PC-3 (cell line): Measurements from ENCODE around the gene TTI1. TPM values are rescaled to one million over a fixed set of nuclear protein-coding genes. Genes with fewer than 3 reads are reported as not detected.

Experiments
- ATAC-seq: fragments of 200-7000 bp; cut with Tn5 transposase; 2 replicates; pipeline ENCODE4 v1.9.1; 2020; ENCODE audit warnings: mild to moderate bottlenecking, moderate library complexity
- BruUV-seq: library from RNA; stranded (reverse); fragments of 400-500 nt; replicated peaks from 2 replicates; lab custom pipeline; 2021; lab: Mats Ljungman, UMichigan
- CTCF ChIA-PET: fragments of 300-600 bp; sonication (Branson Sonifier 250); formaldehyde crosslinking; loops from one replicate; lab custom pipeline; 2022; ENCODE audit warnings: antibody characterized with exemption; lab: Charles Lee
- POLR2A ChIA-PET: fragments of 300-600 bp; sonication (Branson Sonifier 250); formaldehyde crosslinking; loops from one replicate; lab custom pipeline; 2022; ENCODE audit warnings: antibody characterized with exemption; ENCODE audit not compliant: unreplicated experiment; lab: Charles Lee
- DNase-seq: peaks from one replicate; pipeline ENCODE4 v3.0.0-alpha.2; 2015
- H2AFZ ChIP-seq: fragments of 300-600 bp; sonication (generic); 2 replicates; pipeline ENCODE4 v1.6.0; 2016; ENCODE audit warnings: antibody characterized with exemption, low read length
- H3F3A ChIP-seq: fragments of 300-600 bp; sonication (generic); one replicate; pipeline ENCODE4 v1.6.0; 2017; ENCODE audit warnings: antibody characterized with exemption, low read length, control low read depth, mild to moderate bottlenecking; ENCODE audit not compliant: unreplicated experiment
- H3K27ac ChIP-seq: fragments of 300-600 bp; sonication (generic); 2 replicates; pipeline ENCODE4 v1.5.1; 2016; ENCODE audit warnings: mild to moderate bottlenecking, low read length
- H3K27me3 ChIP-seq: fragments of 300-600 bp; sonication (generic); 2 replicates; pipeline ENCODE4 v1.6.1; 2016; ENCODE audit warnings: low read length, mixed read lengths
- H3K36me3 ChIP-seq: fragments of 300-600 bp; sonication (generic); 2 replicates; pipeline ENCODE4 v1.6.1; 2016; ENCODE audit warnings: low read depth, mixed run types, low read length, mixed read lengths
- H3K4me1 ChIP-seq: fragments of 300-600 bp; sonication (generic); 2 replicates; pipeline ENCODE4 v1.5.1; 2016; ENCODE audit warnings: low read length; ENCODE audit not compliant: insufficient read depth
- H3K4me2 ChIP-seq: fragments of 300-600 bp; sonication (generic); 2 replicates; pipeline ENCODE4 v1.6.0; 2016; ENCODE audit warnings: low read length
- H3K4me3 ChIP-seq: fragments of 300-600 bp; sonication (generic); 2 replicates; pipeline ENCODE4 v1.5.1; 2016; ENCODE audit warnings: mild to moderate bottlenecking, low read length, mixed read lengths
- H3K79me2 ChIP-seq: fragments of 300-600 bp; sonication (generic); 2 replicates; pipeline ENCODE4 v1.6.1; 2017; ENCODE audit warnings: low read length, mixed read lengths
- H3K9ac ChIP-seq: fragments of 300-600 bp; sonication (generic); 2 replicates; pipeline ENCODE4 v1.6.0; 2016; ENCODE audit warnings: mild to moderate bottlenecking, low read length
- H3K9me2 ChIP-seq: fragments of 300-600 bp; sonication (generic); replicated peaks from 2 replicates; pipeline ENCODE4 v1.6.1; 2016; ENCODE audit warnings: mixed run types, low read length, mixed read lengths
- H3K9me3 ChIP-seq: fragments of 300-600 bp; sonication (generic); 2 replicates; pipeline ENCODE4 v1.6.1; 2016; ENCODE audit warnings: low read length, mixed read lengths
- H4K20me1 ChIP-seq: fragments of 300-600 bp; sonication (generic); 2 replicates; pipeline ENCODE4 v1.6.1; 2016; ENCODE audit warnings: low read length, mixed read lengths
- CTCF ChIP-seq: fragments of 300-600 bp; sonication (generic); conservative IDR thresholded peaks from 2 replicates; pipeline ENCODE4 v1.5.1; 2017; ENCODE audit warnings: antibody characterized with exemption, low read depth, mild to moderate bottlenecking, low read length
- EZH2 ChIP-seq: fragments of 300-600 bp; sonication (generic); IDR thresholded peaks from one replicate; pipeline ENCODE4 v1.6.1; 2017; ENCODE audit warnings: antibody characterized with exemption, mild to moderate bottlenecking, low read length; ENCODE audit not compliant: unreplicated experiment
- EZH2phosphoT487 ChIP-seq: fragments of 300-600 bp; sonication (generic); IDR thresholded peaks from 2 replicates; pipeline ENCODE4 v1.6.1; 2018; ENCODE audit warnings: mild to moderate bottlenecking, antibody characterized with exemption, low read length, borderline replicate concordance
- intact Hi-C: fragments of 100-400 bp; cut with micrococcal nuclease; formaldehyde crosslinking; loops from 2 replicates; pipeline ENCODE4 v1.9.0; 2023
- total RNA-seq: library from RNA; depleted of rRNA; stranded (reverse); fragments of >200 nt; gene quantifications from 2 replicates; pipeline ENCODE4 v1.2.3, GENCODE V29; 2014

TTI1 gene
- total RNA-seq, 1 experiment from 2014 or later: 23.2 TPM

GRCh38 chr20:37958856-37959520 is 74.3 kb downstream of the TTI1 start:
- no peak overlapping the region for H2AFZ ChIP-seq
- no peak overlapping the region for H3K9ac ChIP-seq
- H4K20me1 ChIP-seq: no peaks in the 10 kb centered on the region
- no peak overlapping the region for H3K27ac ChIP-seq
- no peaks in the 10 kb centered on the region for H3K27me3 ChIP-seq
- peaks cover 11% of the 10 kb centered on the region for H3K4me1 ChIP-seq
- ChIA-PET CTCF (no interaction called here), POLR2A (no interaction called here)
- H3K36me3 ChIP-seq: no peaks in the 10 kb centered on the region
- no TSS peak for BruUV-seq
- H3K9me3 ChIP-seq: no peaks in the 10 kb centered on the region
- H3F3A ChIP-seq: no peaks in the 10 kb centered on the region
- no peak overlapping the region for H3K4me3 ChIP-seq
- DNase-seq (no peak), ATAC-seq (no peak)
- no peak for TF ChIP-seq EZH2
- no peak for TF ChIP-seq CTCF
- H3K9me2 ChIP-seq: no peaks in the 10 kb centered on the region
- H3K4me2 ChIP-seq: no peak overlapping the region
- intact Hi-C loops: loop anchor here (5.0 kb wide), 1 partner anchor 57 kb away; the partner anchor contains the start of gene VSTM2L
- no peaks in the 10 kb centered on the region for H3K79me2 ChIP-seq

- Histone ChIP-seq H2AFZ (no peak overlapping the region), H4K20me1 (no peaks in the 10 kb centered on the region), H3K4me2 (peak overlapping the region; percentile 25), H3K27me3 (no peaks in the 10 kb centered on the region), H3K4me1 (peaks cover 11% of the 10 kb centered on the region), H3K9me2 (no peaks in the 10 kb centered on the region), H3K4me3 (no peak overlapping the region), H3F3A (no peaks in the 10 kb centered on the region), H3K27ac (no peak overlapping the region), H3K36me3 (no peaks in the 10 kb centered on the region), H3K9ac (no peak overlapping the region), H3K9me3 (no peaks in the 10 kb centered on the region), H3K79me2 (no peaks in the 10 kb centered on the region)
- ATAC-seq (peak; percentile 92), DNase-seq (peak; percentile 85)
- no TSS peak for BruUV-seq
- TF ChIP-seq CTCF (no peak), EZH2 (no peak), EZH2phosphoT487 (no peak)
- intact Hi-C loops: loop anchor here (1.0 to 5.0 kb wide), 2 partner anchors 34 to 54 kb away; partner anchors contain the start of gene VSTM2L
- POLR2A ChIA-PET: no interaction called here
- CTCF ChIA-PET: interaction anchor here (0.6 kb wide), 1 partner anchor 37 kb away, joined by 6 read pairs; no protein-coding TSS in a partner anchor
Observed at GRCh38 chr20:37956107-37956585, 77.1 kb downstream of the TTI1 start.

- Histone ChIP-seq H3K4me2 (no peak overlapping the region), H3K27me3 (no peaks in the 10 kb centered on the region), H3K9me3 (no peaks in the 10 kb centered on the region), H3K4me1 (peaks cover 11% of the 10 kb centered on the region), H3K36me3 (no peaks in the 10 kb centered on the region), H3K9me2 (no peaks in the 10 kb centered on the region), H3K4me3 (no peak overlapping the region), H4K20me1 (no peaks in the 10 kb centered on the region), H3K79me2 (no peaks in the 10 kb centered on the region), H3K27ac (no peak overlapping the region), H3K9ac (no peak overlapping the region), H2AFZ (no peak overlapping the region), H3F3A (no peaks in the 10 kb centered on the region)
- no TSS peak for BruUV-seq
- TF ChIP-seq CTCF (no peak), EZH2phosphoT487 (no peak), EZH2 (no peak)
- ChIA-PET POLR2A (no interaction called here), CTCF (no interaction called here)
- DNase-seq (no peak), ATAC-seq (no peak)
- intact Hi-C loops: loop anchor here (5.0 kb wide), 1 partner anchor 53 kb away; the partner anchor contains the start of gene VSTM2L
Observed at GRCh38 chr20:37955511-37955910, 77.7 kb downstream of the TTI1 start.
